22Rv1 (cell line): ENCODE results near the gene HEMGN.
"Not testable (repeated sequence)": the region's sequence is repeated elsewhere in the genome, so short reads cannot be mapped to it uniquely, and the experiment has no call there.

Experiments used
- H3K27ac ChIP-seq: fragments of 450-650 bp; 2 replicates; pipeline ENCODE4 v1.5.1; 2017
- ZFX ChIP-seq: fragments of 450-650 bp; IDR thresholded peaks from 2 replicates; pipeline ENCODE4 v1.6.1; 2017; ENCODE audit warnings: antibody characterized with exemption, borderline replicate concordance
- TF ChIP-seq, protein P1 (sequence below): fragments of 450-650 bp; IDR thresholded peaks from 2 replicates; pipeline ENCODE4 v1.5.1; 2017; ENCODE audit warnings: mild to moderate bottlenecking

Gene HEMGN

DNA sequence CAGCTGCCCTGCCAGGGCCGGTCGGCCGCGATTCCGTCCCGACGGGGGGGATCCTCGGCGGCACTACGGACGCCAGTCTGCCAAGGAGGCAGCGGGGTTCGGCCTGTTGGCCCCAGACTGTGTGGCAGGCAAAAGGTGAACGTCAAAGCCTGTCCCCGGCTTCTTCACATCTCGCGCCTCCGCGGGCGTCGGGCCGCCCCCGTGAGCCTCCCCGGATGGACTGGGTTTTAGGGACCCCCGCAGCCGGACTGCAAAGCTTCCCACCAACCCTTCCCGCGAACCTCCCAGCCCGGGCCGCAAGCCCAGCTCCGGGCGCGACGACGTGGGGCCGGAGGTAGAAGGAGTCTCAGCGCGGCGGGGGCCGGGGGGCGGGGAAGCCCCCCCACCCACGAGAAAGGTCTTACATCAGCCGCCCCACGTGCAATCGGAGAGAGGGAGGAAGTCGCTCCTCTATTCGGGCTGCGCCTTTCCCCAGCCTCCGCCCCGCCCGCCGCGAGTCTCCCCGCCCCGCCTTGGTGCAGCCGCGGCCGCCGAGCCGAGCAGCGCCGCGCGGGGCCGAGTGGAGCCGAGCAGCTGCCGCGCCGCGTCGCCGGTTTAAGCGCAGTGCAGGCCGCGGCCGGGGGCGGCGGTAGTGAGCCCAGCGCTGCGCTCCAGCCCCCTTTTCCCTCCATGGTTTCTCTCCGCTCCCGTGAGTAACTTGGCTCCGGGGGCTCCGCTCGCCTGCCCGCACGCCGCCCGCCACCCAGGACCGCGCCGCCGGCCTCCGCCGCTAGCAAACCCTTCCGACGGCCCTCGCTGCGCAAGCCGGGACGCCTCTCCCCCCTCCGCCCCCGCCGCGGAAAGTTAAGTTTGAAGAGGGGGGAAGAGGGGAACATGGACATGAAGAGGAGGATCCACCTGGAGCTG lies 45.0 kb upstream of the HEMGN start, which contains the start of gene ANP32B:
Gene ANP32B, plus strand, starts transcription at position 659 of the 906 bp plus-strand sequence. Its CDS starts 215 bp downstream, at position 874.
- peak within 1 kb of the TSS; percentile 98 for H3K27ac ChIP-seq
- no peak for TF ChIP-seq ZFX
- TF ChIP-seq, protein P1, sequence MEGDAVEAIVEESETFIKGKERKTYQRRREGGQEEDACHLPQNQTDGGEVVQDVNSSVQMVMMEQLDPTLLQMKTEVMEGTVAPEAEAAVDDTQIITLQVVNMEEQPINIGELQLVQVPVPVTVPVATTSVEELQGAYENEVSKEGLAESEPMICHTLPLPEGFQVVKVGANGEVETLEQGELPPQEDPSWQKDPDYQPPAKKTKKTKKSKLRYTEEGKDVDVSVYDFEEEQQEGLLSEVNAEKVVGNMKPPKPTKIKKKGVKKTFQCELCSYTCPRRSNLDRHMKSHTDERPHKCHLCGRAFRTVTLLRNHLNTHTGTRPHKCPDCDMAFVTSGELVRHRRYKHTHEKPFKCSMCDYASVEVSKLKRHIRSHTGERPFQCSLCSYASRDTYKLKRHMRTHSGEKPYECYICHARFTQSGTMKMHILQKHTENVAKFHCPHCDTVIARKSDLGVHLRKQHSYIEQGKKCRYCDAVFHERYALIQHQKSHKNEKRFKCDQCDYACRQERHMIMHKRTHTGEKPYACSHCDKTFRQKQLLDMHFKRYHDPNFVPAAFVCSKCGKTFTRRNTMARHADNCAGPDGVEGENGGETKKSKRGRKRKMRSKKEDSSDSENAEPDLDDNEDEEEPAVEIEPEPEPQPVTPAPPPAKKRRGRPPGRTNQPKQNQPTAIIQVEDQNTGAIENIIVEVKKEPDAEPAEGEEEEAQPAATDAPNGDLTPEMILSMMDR = peak; percentile 97

DNA sequence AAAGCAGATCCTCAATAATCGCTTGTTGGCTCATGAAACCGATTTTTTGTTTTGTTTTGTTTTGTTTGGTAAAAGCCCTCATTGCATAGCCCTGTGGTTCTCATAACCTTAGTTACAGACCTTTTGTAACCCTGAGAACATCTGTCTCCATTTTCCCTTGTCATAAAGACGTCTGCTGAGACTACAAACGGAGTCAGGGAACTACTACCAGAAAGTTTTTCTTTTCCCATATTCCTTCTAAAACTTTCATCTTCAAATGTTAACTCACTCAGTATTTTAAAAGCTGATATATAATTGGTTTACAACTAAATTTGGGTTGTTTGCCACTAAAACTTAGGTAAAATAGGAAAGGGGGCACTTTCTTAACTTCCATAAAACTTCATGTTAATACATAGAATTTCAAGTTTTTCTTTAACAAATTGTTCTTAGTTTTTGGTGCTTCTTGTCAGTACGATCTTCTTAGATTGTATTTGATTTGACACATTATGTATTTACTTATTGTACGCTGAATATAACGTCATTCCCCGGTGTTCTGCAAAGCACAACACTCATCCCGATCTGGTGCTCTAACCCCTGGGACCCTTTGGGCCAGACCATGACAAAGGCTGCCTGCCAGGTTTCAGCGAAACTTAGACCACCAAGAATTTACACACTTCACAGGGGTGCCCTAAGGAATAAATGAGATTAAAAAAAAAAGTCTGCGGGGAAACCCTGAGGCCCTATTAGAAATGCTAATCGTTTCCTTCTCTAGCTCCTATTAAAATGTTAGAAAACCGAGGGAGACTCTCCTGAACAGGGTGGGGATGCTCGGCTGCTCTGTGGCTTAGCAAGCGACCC lies 44.1 kb upstream of the HEMGN start:
- TF ChIP-seq ZFX = no peak
- TF ChIP-seq, protein P1 = no peak
- peak overlapping the region; percentile 98 for H3K27ac ChIP-seq

DNA sequence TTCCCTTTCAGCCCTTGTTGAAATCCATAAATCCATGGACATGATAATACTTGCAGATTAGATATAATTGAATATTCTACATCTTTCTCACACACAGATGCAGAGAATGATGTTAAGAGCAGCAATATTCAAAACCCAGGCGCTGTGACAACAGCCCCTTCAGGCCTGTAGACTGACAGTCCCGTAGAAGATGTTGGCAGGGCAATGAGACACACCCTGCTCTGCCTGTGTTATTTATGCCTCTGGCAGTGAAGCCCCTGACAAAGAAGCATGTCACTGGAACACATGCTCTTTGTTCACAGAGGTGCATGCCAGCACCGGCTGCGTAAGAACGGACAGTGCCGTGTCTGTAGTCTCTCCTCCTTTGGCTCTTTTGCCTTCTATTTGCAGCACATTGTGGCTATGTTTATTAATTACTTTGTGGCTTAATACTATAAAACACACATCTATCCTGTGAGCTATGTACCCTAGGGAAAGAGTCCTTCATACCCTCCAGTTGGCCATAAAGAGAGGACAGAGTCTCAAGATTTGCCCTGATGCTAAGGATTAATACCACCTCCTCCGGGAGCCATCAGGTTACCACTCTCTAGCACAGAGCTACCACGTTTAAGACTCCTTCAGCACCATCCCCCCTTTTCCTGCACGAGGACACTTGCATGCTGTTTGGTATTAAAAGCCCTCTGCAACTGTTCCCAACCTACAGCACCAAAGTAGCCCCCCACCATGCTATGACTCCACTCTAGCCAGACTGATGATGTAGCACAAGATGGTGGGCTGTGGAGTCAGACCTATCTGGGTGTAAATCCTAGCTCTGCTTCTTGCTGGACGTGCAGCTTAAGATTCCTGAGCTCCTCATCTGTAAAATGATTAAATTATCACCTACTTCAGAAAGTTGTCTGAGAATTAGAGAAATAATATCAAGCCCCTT lies 43.2 kb upstream of the HEMGN start:
- no peak for TF ChIP-seq ZFX
- TF ChIP-seq, protein P1 = no peak
- no peak overlapping the region for H3K27ac ChIP-seq

DNA sequence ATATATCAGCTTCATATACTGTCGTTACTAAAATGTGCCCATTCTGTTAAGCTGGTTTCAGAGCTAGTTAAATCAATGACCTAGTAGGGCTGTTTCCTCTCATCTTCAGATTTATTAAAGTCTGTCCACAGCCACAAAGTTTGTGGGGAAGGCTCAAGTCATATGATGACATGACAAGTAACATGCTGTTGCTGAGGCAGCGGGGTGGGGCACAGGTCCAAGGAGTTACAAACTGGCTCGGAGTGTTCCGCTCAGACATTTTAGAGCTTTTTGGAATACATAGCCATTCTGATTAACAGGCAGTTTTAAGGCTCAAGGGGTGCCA lies 42.5 kb upstream of the HEMGN start:
- H3K27ac ChIP-seq = no peak overlapping the region
- TF ChIP-seq, protein P1 = no peak
- TF ChIP-seq ZFX = no peak

DNA sequence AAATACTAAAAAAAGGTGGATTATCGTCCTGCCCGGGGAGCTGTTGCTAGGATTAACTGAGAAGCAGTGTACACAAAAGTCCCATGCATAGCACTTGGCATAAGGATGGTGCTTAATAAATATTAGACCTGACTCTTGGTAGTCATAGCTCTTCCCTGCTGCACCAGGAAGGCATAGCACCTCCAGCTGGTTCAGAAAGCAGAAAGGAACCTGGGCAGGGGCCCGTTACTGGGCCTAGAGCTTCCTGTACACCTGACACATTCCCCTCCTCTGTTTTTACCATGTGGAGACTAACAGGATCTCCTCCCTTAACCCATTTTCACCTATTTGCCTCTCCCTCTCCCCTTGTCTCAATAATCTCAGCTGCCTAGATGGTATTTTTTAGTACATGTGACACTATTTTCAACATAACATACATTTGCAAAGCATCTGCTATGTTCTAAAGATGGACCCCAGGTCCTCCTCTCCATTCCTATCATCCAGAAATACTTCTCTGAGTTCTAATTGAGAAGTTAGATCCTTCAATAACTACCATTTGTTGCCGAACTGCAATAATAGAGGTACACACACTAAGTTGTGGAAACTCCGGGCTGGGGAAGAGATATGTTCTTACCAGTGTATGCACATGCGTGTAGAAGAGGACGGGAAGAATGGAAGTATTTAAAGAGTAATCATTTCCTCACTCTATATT lies 42.0 kb upstream of the HEMGN start:
- TF ChIP-seq ZFX = no peak
- TF ChIP-seq, protein P1 = no peak
- H3K27ac ChIP-seq = no peak overlapping the region

DNA sequence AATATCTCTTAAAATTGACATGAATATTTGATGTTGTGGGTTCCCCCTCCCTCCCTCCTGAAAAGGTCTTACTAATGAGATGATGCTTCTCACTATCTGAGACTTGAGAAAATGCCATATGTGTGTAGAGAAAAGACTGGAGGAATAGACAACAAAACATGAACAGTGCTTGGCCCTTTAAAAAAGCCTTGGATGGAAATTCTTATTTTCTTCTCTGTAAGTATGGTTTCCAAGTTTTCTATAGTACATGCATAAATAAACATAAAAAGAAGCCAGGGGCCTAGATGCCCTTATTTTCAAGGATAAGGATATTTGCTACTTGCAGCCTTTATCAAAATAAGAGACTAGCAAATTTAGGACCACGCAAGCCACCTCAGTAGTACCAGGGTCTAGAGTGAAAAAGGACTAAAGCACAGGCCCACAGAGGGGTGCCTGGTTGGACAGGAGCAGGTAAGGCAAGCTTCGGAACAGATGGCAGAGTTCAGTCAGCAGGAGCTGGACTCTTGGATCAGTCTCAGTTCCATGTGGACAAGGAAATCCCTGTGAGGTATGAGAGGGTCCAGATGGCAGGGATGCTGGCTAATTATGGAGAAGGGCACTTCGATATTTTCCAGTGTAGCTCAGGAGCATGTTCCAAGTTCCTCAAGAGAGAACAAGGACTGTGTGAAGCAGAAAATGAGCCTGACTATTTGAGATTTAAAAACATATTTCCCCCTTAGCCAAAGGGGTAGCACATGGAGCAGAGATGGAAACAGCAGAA lies 40.6 kb upstream of the HEMGN start:
- TF ChIP-seq ZFX = no peak
- TF ChIP-seq, protein P1 = no peak
- H3K27ac ChIP-seq = no peak overlapping the region

DNA sequence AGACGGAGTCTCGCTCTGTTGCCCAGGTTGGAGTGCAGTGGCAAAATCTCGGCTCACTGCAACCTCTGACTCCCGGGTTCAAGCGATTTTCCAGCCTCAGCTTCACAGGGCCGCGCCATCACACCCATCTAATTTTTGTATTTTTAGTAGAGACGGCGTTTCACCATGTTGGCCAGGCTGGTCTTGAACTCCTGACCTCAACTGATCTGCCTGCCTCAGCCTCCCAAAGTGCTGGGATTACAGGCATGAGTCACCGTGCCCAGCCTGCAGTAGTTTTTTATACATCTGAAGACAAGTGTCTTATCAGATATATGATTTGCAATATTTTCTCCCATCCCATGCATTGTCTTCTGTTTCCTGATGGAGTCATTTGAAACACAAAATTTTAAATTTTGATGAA lies 38.7 kb upstream of the HEMGN start:
- not testable (repeated sequence) for H3K27ac ChIP-seq
